ENCODE results near the gene HDAC4. TPM values are rescaled to one million over a fixed set of nuclear protein-coding genes. Genes with fewer than 3 reads are reported as not detected.
A peak's percentile ranks its signal among the peaks of the same experiment; 100 is the strongest.

The HDAC4 gene
- total and polyA plus RNA-seq, 4 donors, result 6.8 to 75.5 (median 30.2) TPM

DNA sequence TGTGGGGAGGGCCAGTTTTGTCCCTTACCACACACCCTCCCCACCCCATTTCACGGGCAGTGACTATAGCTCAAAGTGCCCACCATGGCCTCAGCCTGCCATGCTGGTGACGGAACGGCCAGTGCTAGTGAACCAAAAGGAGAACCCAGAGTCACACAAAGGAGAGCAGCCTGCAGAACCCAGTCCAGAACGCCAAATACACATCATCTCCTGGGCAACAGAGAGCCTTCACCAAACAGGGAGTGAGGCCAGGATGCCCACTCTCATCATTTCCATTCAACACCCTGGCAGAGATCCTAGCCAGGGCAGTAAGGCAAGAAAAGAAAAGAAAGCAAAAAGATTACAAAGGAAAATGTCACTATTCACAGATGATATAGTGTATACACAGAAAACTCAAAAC is 38.3 kb downstream of the HDAC4 start:
- no peak for ATAC-seq (ENCODE audit: low FRiP score)
- H3K4me3 ChIP-seq (ENCODE audit: low read length in 2 of 2), result no peak overlapping the region
- no peak overlapping the region for H3K27ac ChIP-seq (ENCODE audit: low read depth in 1 of 2, low read length in 2 of 2)
- H3K9me3 ChIP-seq (ENCODE audit: control insufficient read depth, low read length), result no peaks in the 10 kb centered on the region
- DNase-seq, result no peak
- no peaks in the 10 kb centered on the region for H3K27me3 ChIP-seq (ENCODE audit: control insufficient read depth in 1 of 2, insufficient read depth in 2 of 2, low read length in 1 of 2)
- intact Hi-C loops (cut with DNase I), result no loop called here
- no peaks in the 10 kb centered on the region for H3K36me3 ChIP-seq (ENCODE audit: control insufficient read depth in 1 of 2, insufficient read depth in 2 of 2, low read length in 1 of 2)
- 76 to 83% methylated on average over 4 of the region's 4 CpGs for WGBS, 2 donors
- no peaks in the 10 kb centered on the region for H3K4me1 ChIP-seq (ENCODE audit: control insufficient read depth in 1 of 2, insufficient read depth in 2 of 2, low read length in 2 of 2)

DNA sequence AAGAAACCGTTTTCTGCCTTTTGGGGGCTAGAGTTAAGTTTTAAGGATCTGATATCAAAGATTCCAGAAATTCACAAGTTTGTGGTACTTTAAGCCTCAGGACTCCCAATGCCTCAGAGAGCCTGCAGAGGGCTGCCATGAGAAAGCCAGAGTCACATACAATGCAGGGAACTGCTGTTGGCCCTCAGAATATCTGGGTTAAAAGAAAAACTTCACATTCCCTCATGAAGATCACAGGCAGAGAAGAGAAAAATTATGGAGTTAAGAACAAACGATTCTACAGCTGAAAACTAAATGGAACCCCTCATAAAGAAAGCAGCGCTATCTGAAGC is 39.5 kb downstream of the HDAC4 start:
- Histone ChIP-seq H3K27me3 (ENCODE audit: control insufficient read depth in 1 of 2, insufficient read depth in 2 of 2, low read length in 1 of 2) (no peaks in the 10 kb centered on the region), H3K9me3 (ENCODE audit: control insufficient read depth, low read length) (no peaks in the 10 kb centered on the region), H3K4me3 (ENCODE audit: low read length in 2 of 2) (no peak overlapping the region), H3K36me3 (ENCODE audit: control insufficient read depth in 1 of 2, insufficient read depth in 2 of 2, low read length in 1 of 2) (no peaks in the 10 kb centered on the region), H3K4me1 (ENCODE audit: control insufficient read depth in 1 of 2, insufficient read depth in 2 of 2, low read length in 2 of 2) (no peaks in the 10 kb centered on the region), H3K27ac (ENCODE audit: low read depth in 1 of 2, low read length in 2 of 2) (no peak overlapping the region)
- intact Hi-C loops (cut with DNase I), result no loop called here
- ATAC-seq (ENCODE audit: low FRiP score), result no peak
- WGBS, 2 donors, result 69 to 71% methylated on average over 3 of the region's 3 CpGs
- DNase-seq, result no peak

DNA sequence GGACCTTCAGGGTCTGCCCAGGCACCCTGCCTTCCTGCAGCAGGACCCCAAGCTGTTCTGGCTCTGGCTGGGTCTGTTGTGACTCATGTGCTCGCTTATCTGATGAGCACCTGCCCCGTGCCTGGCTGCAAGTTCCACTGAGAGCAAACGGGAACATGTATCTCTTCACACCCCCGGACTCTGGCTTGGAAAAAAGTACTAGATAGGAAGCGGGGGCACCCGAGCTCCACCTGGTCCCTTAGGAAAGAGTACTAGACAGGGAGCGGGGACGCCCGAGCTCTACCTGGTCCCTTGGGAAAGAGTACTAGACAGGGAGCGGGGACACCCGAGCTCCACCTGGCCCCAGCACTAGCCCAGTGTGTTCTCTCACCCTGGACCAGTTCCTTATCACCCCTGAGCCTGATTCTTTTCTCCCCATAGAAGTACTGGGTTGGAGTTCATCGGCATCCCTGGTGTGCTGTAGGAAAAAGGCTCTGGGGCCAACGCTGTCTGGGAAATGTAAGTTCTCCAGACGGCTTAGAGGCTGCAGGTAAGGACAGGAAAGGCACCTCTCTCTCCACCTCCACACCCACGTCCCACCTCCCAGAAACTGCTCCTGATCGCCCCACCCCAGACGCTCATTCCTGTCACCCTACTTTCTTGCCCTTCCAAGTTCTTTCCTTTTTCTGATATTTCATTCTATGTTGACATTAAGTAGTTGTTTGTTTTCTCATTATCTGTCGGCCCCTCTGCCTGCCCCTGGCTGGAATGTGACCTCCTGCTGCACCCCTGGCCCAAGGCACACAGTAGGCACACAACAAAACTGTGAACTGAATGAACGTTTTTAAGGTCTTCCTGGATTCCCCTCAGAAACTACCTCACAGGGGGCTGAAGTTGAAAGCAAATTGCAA is 40.2 kb downstream of the HDAC4 start:
- H3K36me3 ChIP-seq (ENCODE audit: control insufficient read depth in 1 of 2, insufficient read depth in 2 of 2, low read length in 1 of 2), result no peaks in the 10 kb centered on the region
- no peaks in the 10 kb centered on the region for H3K27me3 ChIP-seq (ENCODE audit: control insufficient read depth in 1 of 2, insufficient read depth in 2 of 2, low read length in 1 of 2)
- WGBS, 2 donors, result 89 to 91% methylated on average over 19 of the region's 19 CpGs
- DNase-seq (no peak), ATAC-seq (ENCODE audit: low FRiP score) (no peak)
- H3K4me1 ChIP-seq (ENCODE audit: control insufficient read depth in 1 of 2, insufficient read depth in 2 of 2, low read length in 2 of 2), result peaks cover 0 to 1% of the 10 kb centered on the region in 2 donors
- intact Hi-C loops (cut with DNase I), result no loop called here
- no peak overlapping the region for H3K4me3 ChIP-seq (ENCODE audit: low read length in 2 of 2)
- H3K9me3 ChIP-seq (ENCODE audit: control insufficient read depth, low read length), result no peaks in the 10 kb centered on the region
- H3K27ac ChIP-seq (ENCODE audit: low read depth in 1 of 2, low read length in 2 of 2), result no peak overlapping the region

DNA sequence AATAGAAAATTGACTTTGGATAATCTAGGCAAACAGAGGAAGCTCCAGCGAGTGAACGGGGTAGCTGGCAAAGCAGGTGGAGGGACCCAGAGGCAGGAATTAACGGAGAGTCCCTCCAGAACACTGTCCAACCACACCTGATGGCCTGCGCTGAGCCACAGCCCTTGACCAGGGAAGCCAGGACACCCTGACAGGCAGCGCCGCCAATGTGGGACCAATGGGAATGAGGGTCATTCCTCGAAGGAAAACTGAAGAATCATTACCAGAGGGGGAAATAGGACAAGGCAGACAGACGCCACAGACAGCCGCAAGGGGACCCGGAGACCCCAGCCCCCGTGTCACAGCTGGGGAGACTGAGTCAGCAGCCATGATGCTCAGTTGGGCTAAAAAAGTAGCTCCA is 40.8 kb downstream of the HDAC4 start:
- peaks cover 0 to 5% of the 10 kb centered on the region in 2 donors for H3K4me1 ChIP-seq (ENCODE audit: control insufficient read depth in 1 of 2, insufficient read depth in 2 of 2, low read length in 2 of 2)
- WGBS, 2 donors, result 95 to 96% methylated on average over 11 of the region's 11 CpGs
- intact Hi-C loops (cut with DNase I), result no loop called here
- ATAC-seq (ENCODE audit: low FRiP score), result no peak
- no peak for DNase-seq
- H3K36me3 ChIP-seq (ENCODE audit: control insufficient read depth in 1 of 2, insufficient read depth in 2 of 2, low read length in 1 of 2), result no peaks in the 10 kb centered on the region
- H3K27me3 ChIP-seq (ENCODE audit: control insufficient read depth in 1 of 2, insufficient read depth in 2 of 2, low read length in 1 of 2), result no peaks in the 10 kb centered on the region
- H3K9me3 ChIP-seq (ENCODE audit: control insufficient read depth, low read length), result no peaks in the 10 kb centered on the region
- no peak overlapping the region for H3K4me3 ChIP-seq (ENCODE audit: low read length in 2 of 2)
- no peak overlapping the region for H3K27ac ChIP-seq (ENCODE audit: low read depth in 1 of 2, low read length in 2 of 2)

DNA sequence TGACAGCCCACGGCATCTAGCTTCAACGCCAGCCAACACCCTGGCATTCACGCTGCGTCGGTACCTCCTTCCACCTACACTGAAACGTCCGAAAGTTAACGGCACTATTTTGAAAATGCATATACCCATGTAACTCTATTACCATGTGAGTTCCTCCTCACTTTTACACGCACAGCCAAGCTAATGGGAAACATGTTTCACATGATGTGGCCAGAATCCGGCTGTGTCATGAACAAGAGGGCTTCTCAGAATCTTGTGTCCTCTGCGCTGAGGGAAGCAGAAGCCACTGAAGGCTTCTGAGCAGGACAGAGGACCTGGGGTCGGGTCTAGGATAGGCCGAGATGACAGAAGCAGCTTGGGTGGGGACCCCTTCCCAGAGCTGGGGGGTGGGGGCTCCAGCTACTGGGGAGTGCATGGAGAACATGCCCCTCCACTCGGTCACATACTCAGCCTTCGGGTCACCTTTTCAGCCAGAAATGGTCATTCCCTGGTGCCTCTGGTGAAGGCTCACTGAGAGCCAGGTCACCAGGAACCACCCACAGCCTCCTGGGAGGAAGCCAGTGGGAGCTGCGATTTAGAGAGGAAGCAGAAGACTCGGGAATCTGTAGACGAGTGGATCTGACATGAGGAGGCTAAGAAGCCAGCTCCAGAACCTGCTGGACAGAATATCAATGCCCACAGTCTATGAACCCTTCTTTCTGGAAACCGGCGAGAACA is 41.5 kb downstream of the HDAC4 start:
- H3K4me1 ChIP-seq (ENCODE audit: control insufficient read depth in 1 of 2, insufficient read depth in 2 of 2, low read length in 2 of 2), result peaks cover 0 to 5% of the 10 kb centered on the region in 2 donors
- WGBS, 2 donors, result 70 to 74% methylated on average over 20 of the region's 20 CpGs
- intact Hi-C loops (cut with DNase I), result no loop called here

DNA sequence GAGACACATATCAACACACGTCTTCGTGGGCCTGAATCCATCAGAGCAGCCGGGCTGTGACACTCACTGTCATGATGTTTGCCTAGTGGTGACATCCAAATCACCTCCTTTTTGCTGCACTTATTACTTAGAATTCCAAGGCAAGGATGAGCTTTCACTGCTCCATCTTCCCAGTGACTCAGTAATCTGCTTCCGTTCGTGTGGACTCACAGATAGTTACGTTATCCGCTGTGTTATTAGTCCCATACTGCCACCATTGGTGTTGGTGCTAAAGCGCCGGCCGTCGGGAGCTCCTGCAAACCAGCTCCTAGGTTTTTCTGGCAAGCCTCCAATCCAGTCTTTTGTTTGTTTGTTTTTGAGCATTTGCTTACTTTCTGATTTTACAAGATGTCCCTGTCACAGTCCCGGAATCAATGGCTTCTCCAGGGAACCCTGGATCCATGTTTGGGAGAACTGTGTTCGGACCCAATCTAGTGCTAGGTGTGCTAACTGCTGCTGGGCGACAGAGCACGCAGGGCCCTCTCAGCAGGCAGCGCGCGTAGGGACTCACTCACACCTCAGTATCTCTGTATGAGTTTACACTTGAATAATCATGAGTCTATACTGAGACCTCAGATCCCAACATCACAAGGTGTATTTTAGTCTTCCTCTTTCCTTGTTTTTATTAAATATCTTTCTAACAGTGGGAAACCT is 42.6 kb downstream of the HDAC4 start:
- Histone ChIP-seq H3K4me3 (ENCODE audit: low read length in 2 of 2) (no peak overlapping the region), H3K27me3 (ENCODE audit: control insufficient read depth in 1 of 2, insufficient read depth in 2 of 2, low read length in 1 of 2) (no peaks in the 10 kb centered on the region), H3K4me1 (ENCODE audit: control insufficient read depth in 1 of 2, insufficient read depth in 2 of 2, low read length in 2 of 2) (peaks cover 0 to 5% of the 10 kb centered on the region in 2 donors), H3K9me3 (ENCODE audit: control insufficient read depth, low read length) (no peaks in the 10 kb centered on the region), H3K36me3 (ENCODE audit: control insufficient read depth in 1 of 2, insufficient read depth in 2 of 2, low read length in 1 of 2) (no peaks in the 10 kb centered on the region), H3K27ac (ENCODE audit: low read depth in 1 of 2, low read length in 2 of 2) (no peak overlapping the region)
- 97% methylated on average over 18 of the region's 18 CpGs for WGBS, 2 donors
- intact Hi-C loops (cut with DNase I), result no loop called here
- ATAC-seq (ENCODE audit: low FRiP score) (no peak), DNase-seq (peak in 1 of 2 donors; percentile 40)

More for the DNA sequence above, 41.5 kb downstream of the HDAC4 start:
- ATAC-seq (ENCODE audit: low FRiP score) (no peak), DNase-seq (no peak)
- no peaks in the 10 kb centered on the region for H3K36me3 ChIP-seq (ENCODE audit: control insufficient read depth in 1 of 2, insufficient read depth in 2 of 2, low read length in 1 of 2)
- no peak overlapping the region for H3K4me3 ChIP-seq (ENCODE audit: low read length in 2 of 2)
- no peaks in the 10 kb centered on the region for H3K27me3 ChIP-seq (ENCODE audit: control insufficient read depth in 1 of 2, insufficient read depth in 2 of 2, low read length in 1 of 2)
- H3K9me3 ChIP-seq (ENCODE audit: control insufficient read depth, low read length), result no peaks in the 10 kb centered on the region
- no peak overlapping the region for H3K27ac ChIP-seq (ENCODE audit: low read depth in 1 of 2, low read length in 2 of 2)

DNA sequence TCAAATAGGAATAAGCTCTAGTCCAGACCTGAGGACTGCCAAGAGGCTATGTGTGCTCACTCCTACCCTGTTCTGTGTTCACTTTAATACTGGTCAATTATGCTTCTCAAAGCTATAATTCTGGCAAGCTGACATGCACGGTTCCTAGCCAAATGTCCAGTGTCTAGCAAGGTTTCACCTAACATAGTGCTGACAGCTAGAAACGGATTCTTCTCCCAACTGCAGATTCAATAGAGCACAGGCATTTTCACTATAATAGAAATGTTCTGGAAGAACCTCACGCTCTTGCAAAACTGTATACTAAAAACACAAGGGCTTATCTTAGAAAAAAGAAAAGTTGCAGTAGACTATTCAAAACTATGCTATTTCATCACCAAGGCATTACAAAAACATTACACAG is 45.1 kb downstream of the HDAC4 start:
- intact Hi-C loops (cut with DNase I), result no loop called here
- no peak overlapping the region for H3K27ac ChIP-seq (ENCODE audit: low read depth in 1 of 2, low read length in 2 of 2)
- peaks cover 0 to 5% of the 10 kb centered on the region in 2 donors for H3K36me3 ChIP-seq (ENCODE audit: control insufficient read depth in 1 of 2, insufficient read depth in 2 of 2, low read length in 1 of 2)
- H3K9me3 ChIP-seq (ENCODE audit: control insufficient read depth, low read length), result no peaks in the 10 kb centered on the region
- no peak for ATAC-seq (ENCODE audit: low FRiP score)
- peaks cover 0 to 5% of the 10 kb centered on the region in 2 donors for H3K4me1 ChIP-seq (ENCODE audit: control insufficient read depth in 1 of 2, insufficient read depth in 2 of 2, low read length in 2 of 2)
- H3K4me3 ChIP-seq (ENCODE audit: low read length in 2 of 2), result no peak overlapping the region
- no peaks in the 10 kb centered on the region for H3K27me3 ChIP-seq (ENCODE audit: control insufficient read depth in 1 of 2, insufficient read depth in 2 of 2, low read length in 1 of 2)
- 33 to 37% methylated on average over 3 of the region's 3 CpGs for WGBS, 2 donors
- DNase-seq, result no peak

DNA sequence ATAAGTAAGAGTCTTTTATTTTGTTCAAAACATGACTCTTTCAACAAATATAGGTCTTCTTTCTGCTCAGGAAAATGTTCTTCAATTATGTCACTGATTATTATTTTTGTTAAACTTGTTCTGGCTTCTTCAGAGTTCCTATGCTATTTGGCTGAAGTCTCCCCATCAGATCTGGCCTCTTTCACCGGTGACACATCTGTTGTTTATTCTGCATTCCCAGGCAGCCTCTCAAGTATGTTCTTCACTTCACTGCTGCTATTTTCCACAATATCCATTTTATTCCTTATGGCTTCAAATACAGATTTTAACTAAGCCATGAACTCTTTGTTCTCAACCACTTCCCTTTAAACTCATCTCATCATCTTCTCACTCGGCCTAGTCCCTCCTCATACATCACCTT is 45.7 kb downstream of the HDAC4 start:
- H3K4me1 ChIP-seq (ENCODE audit: control insufficient read depth in 1 of 2, insufficient read depth in 2 of 2, low read length in 2 of 2), result peaks cover 0 to 5% of the 10 kb centered on the region in 2 donors
- no peak for DNase-seq

More for the DNA sequence above, 45.7 kb downstream of the HDAC4 start:
- no peak for ATAC-seq (ENCODE audit: low FRiP score)
- intact Hi-C loops (cut with DNase I), result no loop called here
- Histone ChIP-seq H3K27me3 (ENCODE audit: control insufficient read depth in 1 of 2, insufficient read depth in 2 of 2, low read length in 1 of 2) (no peaks in the 10 kb centered on the region), H3K27ac (ENCODE audit: low read depth in 1 of 2, low read length in 2 of 2) (no peak overlapping the region), H3K36me3 (ENCODE audit: control insufficient read depth in 1 of 2, insufficient read depth in 2 of 2, low read length in 1 of 2) (peaks cover 0 to 5% of the 10 kb centered on the region in 2 donors), H3K9me3 (ENCODE audit: control insufficient read depth, low read length) (no peaks in the 10 kb centered on the region), H3K4me3 (ENCODE audit: low read length in 2 of 2) (no peak overlapping the region)
- 42 to 43% methylated on average over 2 of the region's 2 CpGs for WGBS, 2 donors
